ENCODE data around the gene NXN. TPM values are rescaled to one million over a fixed set of nuclear protein-coding genes. Genes with fewer than 3 reads are reported as not detected.
A peak's percentile ranks its signal among the peaks of the same experiment; 100 is the strongest.
"Not testable (repeated sequence)": the region's sequence is repeated elsewhere in the genome, so short reads cannot be mapped to it uniquely, and the experiment has no call there.

NXN gene
- total RNA-seq, 1 experiment from 2014 or later = 142 TPM

DNA sequence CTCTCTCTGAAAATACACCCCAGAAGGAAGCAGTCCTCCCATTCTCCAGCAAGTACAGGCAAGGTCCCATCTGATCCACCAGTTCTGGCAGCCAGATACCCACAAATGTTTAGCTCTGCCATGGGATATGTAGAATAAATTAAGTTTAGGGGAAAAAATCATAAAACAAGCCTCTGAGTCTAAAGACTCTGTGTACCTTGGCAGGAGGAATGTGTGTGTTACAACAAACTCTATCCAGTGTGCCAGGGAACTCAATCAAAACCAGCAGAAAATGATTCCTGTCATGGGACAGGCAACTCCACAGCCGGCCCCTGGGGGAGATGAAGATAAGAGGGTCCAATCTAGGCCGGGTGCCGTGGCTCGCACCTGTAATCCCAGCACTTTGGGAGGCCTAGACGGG, 124.0 kb downstream of the NXN start:
- H3K36me3 ChIP-seq (replicated peaks; ENCODE audit: control insufficient read depth, insufficient read depth, low read length) = no peaks in the 10 kb centered on the region
- H3K27me3 ChIP-seq (ENCODE audit: control insufficient read depth, insufficient read depth, low read length) = no peaks in the 10 kb centered on the region
- no peak overlapping the region for H3K4me3 ChIP-seq (ENCODE audit: insufficient read depth, low read depth, low read length)
- DNase-seq = no peak

GRCh38 chr17:852850-853249, 126.7 kb downstream of the NXN start:
- not testable (repeated sequence) for H3K4me3 ChIP-seq (ENCODE audit: insufficient read depth, low read depth, low read length); DNase-seq; H3K27me3 ChIP-seq (ENCODE audit: control insufficient read depth, insufficient read depth, low read length); H3K36me3 ChIP-seq (replicated peaks; ENCODE audit: control insufficient read depth, insufficient read depth, low read length)

DNA sequence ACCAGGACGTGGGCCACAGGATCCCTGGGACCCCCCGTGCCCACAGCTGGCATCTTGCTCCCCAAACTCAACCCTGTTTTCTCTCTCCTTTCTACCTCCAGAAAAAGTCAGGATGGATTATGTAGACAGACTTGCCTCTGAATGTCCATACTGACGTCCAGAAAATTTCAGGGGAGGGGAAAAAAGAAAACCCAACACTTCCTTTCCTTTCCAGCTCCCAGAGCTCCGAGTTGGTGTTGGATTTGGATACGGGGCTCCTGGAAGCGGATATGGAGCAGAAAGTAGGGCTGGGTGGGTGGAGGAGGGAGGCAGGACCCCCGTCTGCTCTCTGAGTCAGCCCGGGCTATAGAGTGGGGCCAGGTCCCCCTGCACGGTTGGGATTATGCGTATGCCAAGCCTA, 127.2 kb downstream of the NXN start:
- Histone ChIP-seq H3K36me3 (replicated peaks; ENCODE audit: control insufficient read depth, insufficient read depth, low read length) (no peaks in the 10 kb centered on the region), H3K27me3 (ENCODE audit: control insufficient read depth, insufficient read depth, low read length) (no peaks in the 10 kb centered on the region), H3K4me3 (ENCODE audit: insufficient read depth, low read depth, low read length) (no peak overlapping the region)
- no peak for DNase-seq

GRCh38 chr17:851924-852323, 127.7 kb downstream of the NXN start:
- DNase-seq = no peak
- H3K27me3 ChIP-seq (ENCODE audit: control insufficient read depth, insufficient read depth, low read length) = no peaks in the 10 kb centered on the region
- H3K4me3 ChIP-seq (ENCODE audit: insufficient read depth, low read depth, low read length) = no peak overlapping the region
- H3K36me3 ChIP-seq (replicated peaks; ENCODE audit: control insufficient read depth, insufficient read depth, low read length) = no peaks in the 10 kb centered on the region

- Histone ChIP-seq H3K36me3 (replicated peaks; ENCODE audit: control insufficient read depth, insufficient read depth, low read length) (no peaks in the 10 kb centered on the region), H3K27me3 (ENCODE audit: control insufficient read depth, insufficient read depth, low read length) (no peaks in the 10 kb centered on the region), H3K4me3 (ENCODE audit: insufficient read depth, low read depth, low read length) (no peak overlapping the region)
- DNase-seq = no peak
Observed at GRCh38 chr17:850851-851763, 128.5 kb downstream of the NXN start.

DNA sequence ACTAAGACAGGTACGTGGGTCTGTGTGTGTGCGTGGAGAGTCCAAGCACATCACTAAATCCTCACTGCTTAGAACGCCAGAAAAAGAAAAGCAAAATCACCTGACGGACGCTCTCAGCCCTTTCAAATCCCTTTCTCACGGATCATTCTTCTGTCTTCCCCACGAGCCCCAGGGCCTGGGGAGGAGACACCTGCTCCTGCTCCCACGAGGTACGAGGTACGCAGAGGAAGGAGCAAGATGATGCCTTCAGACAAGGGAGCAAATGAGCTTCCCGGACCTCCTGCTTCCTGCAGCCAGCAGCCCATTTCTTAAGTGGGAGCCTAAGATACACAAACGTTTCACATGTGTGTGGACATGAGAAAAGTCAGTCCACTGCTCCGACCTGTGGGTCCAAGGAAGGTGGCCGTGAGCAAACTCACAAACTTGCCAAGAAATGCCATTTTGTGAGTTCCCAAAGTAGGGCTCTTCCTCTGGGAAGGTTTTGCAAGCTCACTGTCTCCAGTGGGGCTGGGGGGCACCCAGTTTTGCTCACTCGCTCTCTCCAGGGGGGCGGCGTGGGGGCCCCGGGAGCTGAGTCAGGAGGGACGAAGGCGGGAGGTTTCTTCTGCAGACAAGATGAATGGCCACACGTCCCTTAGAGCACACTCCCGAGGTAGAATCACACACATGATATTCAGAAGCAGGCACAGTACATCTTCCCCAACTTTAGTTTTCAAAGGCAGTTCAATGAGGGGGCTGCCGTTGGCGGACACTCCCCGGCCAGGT, 129.3 kb downstream of the NXN start:
- H3K27me3 ChIP-seq (ENCODE audit: control insufficient read depth, insufficient read depth, low read length) = no peaks in the 10 kb centered on the region
- no peaks in the 10 kb centered on the region for H3K36me3 ChIP-seq (replicated peaks; ENCODE audit: control insufficient read depth, insufficient read depth, low read length)
- no peak for DNase-seq
- no peak overlapping the region for H3K4me3 ChIP-seq (ENCODE audit: insufficient read depth, low read depth, low read length)

GRCh38 chr17:848402-848801, 131.2 kb downstream of the NXN start:
- no peak for DNase-seq
- Histone ChIP-seq H3K4me3 (ENCODE audit: insufficient read depth, low read depth, low read length) (no peak overlapping the region), H3K36me3 (replicated peaks; ENCODE audit: control insufficient read depth, insufficient read depth, low read length) (no peaks in the 10 kb centered on the region), H3K27me3 (ENCODE audit: control insufficient read depth, insufficient read depth, low read length) (no peaks in the 10 kb centered on the region)

DNA sequence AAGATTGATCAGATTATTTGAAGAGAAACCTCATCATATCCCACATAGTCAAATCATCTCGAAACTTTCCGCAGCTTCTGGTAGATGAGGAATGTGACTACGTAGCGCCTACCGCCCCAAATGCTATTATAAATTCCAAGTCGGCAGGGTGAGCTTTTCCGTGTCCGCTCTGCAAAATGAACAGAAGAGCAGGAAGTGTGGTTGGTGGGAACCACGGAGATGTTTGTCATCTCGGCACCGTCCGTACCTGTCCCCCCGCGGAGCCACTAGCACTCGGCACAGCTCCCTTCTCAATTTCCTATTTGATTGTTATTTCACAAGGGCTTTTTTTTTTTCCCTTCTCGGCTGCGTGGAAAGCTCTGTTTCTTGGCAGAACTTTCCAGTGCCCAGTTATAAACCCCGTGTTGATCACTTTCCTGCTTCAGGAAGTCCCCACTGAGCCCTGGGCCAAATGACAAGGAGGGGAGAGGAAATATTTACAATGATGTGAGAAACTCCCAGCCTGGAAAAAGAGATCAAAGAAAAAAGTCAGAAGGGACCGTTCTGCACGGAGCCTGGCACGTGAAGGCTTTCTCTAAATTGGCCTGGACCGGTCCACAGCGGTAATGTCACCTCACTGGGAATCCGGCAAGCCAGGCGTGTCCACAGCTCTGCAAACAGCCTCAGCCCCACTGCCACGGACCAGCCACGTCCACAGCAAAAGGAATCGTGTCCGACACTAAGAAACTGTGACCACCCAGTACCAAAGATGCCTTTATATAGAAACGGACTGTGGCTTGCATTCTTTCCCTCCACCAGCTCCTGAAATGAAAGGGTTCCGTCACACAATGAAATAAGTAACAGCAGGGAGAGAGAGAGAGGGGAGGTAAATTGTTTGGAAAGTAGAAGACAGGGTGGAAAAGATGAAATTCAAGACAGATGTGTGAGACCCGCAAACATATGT, 132.4 kb downstream of the NXN start:
- no peaks in the 10 kb centered on the region; the same call in 1 of the 2 replicates for H3K36me3 ChIP-seq (replicated peaks; ENCODE audit: control insufficient read depth, insufficient read depth, low read length)
- no peaks in the 10 kb centered on the region for H3K27me3 ChIP-seq (ENCODE audit: control insufficient read depth, insufficient read depth, low read length)
- DNase-seq = no peak
- no peak overlapping the region for H3K4me3 ChIP-seq (ENCODE audit: insufficient read depth, low read depth, low read length)

- DNase-seq = peak; percentile 59
- no peaks in the 10 kb centered on the region; the same call in 1 of the 2 replicates for H3K36me3 ChIP-seq (replicated peaks; ENCODE audit: control insufficient read depth, insufficient read depth, low read length)
- H3K27me3 ChIP-seq (ENCODE audit: control insufficient read depth, insufficient read depth, low read length) = no peaks in the 10 kb centered on the region
- H3K4me3 ChIP-seq (ENCODE audit: insufficient read depth, low read depth, low read length) = no peak overlapping the region
Observed at GRCh38 chr17:841313-841712, 138.3 kb downstream of the NXN start.

DNA sequence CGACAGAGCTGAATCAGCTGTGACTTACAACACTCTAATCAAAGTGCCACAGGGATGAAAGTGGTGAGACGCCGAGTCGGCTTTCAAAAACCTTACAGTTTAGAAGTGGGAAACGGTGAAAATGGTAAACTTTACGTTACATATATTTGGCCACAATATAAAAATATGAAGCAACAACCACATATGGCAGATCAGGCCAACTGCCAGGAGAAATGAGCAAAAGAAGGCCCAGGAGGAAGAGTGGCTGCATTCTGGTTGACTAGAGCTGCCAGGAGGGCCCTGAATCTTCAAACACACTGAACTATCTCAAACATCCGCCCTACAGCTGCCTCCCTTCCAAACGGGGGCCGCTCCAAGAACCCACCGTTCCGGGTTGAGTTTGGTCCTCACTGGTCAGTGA, 141.1 kb downstream of the NXN start:
- Histone ChIP-seq H3K27me3 (ENCODE audit: control insufficient read depth, insufficient read depth, low read length) (no peaks in the 10 kb centered on the region), H3K36me3 (replicated peaks; ENCODE audit: control insufficient read depth, insufficient read depth, low read length) (no peaks in the 10 kb centered on the region; the same call in 1 of the 2 replicates), H3K4me3 (ENCODE audit: insufficient read depth, low read depth, low read length) (no peak overlapping the region)
- DNase-seq = no peak

- Histone ChIP-seq H3K4me3 (ENCODE audit: insufficient read depth, low read depth, low read length) (no peak overlapping the region), H3K36me3 (replicated peaks; ENCODE audit: control insufficient read depth, insufficient read depth, low read length) (no peaks in the 10 kb centered on the region), H3K27me3 (ENCODE audit: control insufficient read depth, insufficient read depth, low read length) (no peaks in the 10 kb centered on the region)
- DNase-seq = peak; percentile 70
Observed at GRCh38 chr17:836151-836550, 143.4 kb downstream of the NXN start.

DNA sequence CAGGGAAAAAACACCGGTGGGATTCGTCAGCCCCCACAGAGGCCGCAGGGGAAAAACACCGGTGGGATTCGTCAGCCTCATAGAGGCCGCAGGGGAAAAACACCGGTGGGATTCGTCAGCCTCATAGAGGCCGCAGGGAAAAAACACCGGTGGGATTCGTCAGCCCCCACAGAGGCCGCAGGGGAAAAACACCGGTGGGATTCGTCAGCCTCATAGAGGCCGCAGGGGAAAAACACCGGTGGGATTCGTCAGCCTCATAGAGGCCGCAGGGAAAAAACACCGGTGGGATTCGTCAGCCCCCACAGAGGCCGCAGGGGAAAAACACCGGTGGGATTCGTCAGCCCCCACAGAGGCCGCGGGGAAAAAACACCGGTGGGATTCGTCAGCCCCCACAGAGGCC, 143.9 kb downstream of the NXN start:
- H3K36me3 ChIP-seq (replicated peaks; ENCODE audit: control insufficient read depth, insufficient read depth, low read length); H3K4me3 ChIP-seq (ENCODE audit: insufficient read depth, low read depth, low read length); DNase-seq; H3K27me3 ChIP-seq (ENCODE audit: control insufficient read depth, insufficient read depth, low read length): not testable (repeated sequence)

DNA sequence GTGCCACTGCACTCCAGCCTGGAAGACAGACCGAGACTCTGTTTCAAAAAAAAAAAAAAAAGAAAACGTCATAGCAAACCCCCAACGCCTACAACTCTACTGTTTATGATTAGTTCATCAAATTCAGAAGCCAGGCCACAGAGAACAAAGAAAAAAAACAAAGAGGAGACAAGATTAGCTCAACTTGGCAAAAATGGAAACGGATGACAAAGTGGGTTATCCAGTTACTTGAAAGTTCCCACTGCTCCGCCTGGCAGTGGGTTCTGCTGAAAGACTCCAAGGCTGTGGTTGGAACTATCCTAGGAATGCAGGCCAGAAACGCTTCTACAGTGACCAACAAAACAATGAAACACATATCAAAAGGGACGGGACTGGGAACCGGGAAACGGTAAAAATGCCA, 144.3 kb downstream of the NXN start:
- H3K4me3 ChIP-seq (ENCODE audit: insufficient read depth, low read depth, low read length) = no peak overlapping the region
- no peaks in the 10 kb centered on the region for H3K36me3 ChIP-seq (replicated peaks; ENCODE audit: control insufficient read depth, insufficient read depth, low read length)
- H3K27me3 ChIP-seq (ENCODE audit: control insufficient read depth, insufficient read depth, low read length) = no peaks in the 10 kb centered on the region
- peak; percentile 78 for DNase-seq

DNA sequence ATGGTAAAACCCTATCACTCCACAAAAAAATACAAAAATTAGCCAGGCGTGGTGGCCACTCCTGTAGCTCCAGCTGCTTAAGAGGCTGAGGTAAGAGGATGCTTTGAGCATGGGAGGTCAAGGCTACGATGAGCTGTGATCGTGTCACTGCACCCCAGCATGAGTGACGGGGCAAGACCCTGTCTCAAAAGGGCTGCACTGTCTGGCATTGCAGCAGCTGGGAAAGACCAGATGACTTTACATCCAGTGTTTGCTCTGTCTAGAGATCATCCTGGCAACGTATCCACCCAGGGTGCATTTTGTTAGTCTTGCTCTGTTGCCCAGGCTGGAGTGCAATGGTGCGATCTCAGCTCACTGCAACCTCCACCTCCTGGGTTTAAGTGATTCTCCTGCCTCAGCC, 145.4 kb downstream of the NXN start:
- Histone ChIP-seq H3K4me3 (ENCODE audit: insufficient read depth, low read depth, low read length) (no peak overlapping the region), H3K27me3 (ENCODE audit: control insufficient read depth, insufficient read depth, low read length) (no peaks in the 10 kb centered on the region), H3K36me3 (replicated peaks; ENCODE audit: control insufficient read depth, insufficient read depth, low read length) (no peaks in the 10 kb centered on the region)
- DNase-seq = no peak
